Endothelial cell of umbilical vein (primary cell): Measurements from ENCODE around the gene MYOCD. TPM values are rescaled to one million over a fixed set of nuclear protein-coding genes. Genes with fewer than 3 reads are reported as not detected.
A peak's percentile ranks its signal among the peaks of the same experiment; 100 is the strongest.

Experiments
- BruUV-seq: library from RNA; stranded (reverse); fragments of 400-500 nt; replicated peaks from 2 replicates; lab custom pipeline; 2021; lab: Mats Ljungman, UMichigan
- CTCF ChIA-PET: fragments of 300-600, 350-600 bp; sonication (Branson Sonifier 250); formaldehyde crosslinking; loops from one replicate; lab custom pipeline; 2021; ENCODE audit warnings: antibody characterized with exemption, inconsistent platforms; lab: Charles Lee
- POLR2A ChIA-PET: fragments of 300-600, 350-600 bp; sonication (Branson Sonifier 250); formaldehyde crosslinking; loops from one replicate; lab custom pipeline; 2021; ENCODE audit warnings: antibody characterized with exemption, inconsistent platforms; lab: Charles Lee
- DNase-seq: peaks from one replicate; pipeline ENCODE4 v3.0.0-alpha.2; 2011; ENCODE audit warnings: low read depth, low spot score
- FAIRE-seq: peaks from 2 replicates; lab custom pipeline; 2011; peaks lifted over from hg19 to GRCh38; lab: Jason Lieb, UNC
- H2AFZ ChIP-seq: 2 replicates; pipeline ENCODE4 v1.6.0; 2012; ENCODE audit warnings: low read depth, low read length, control low read depth, inconsistent platforms
- H3K27ac ChIP-seq: 2 replicates; pipeline ENCODE4 v1.5.1; 2011; ENCODE audit warnings: low read depth, mild to moderate bottlenecking, control low read depth, low read length, moderate library complexity; ENCODE audit not compliant: insufficient read depth
- H3K27me3 ChIP-seq, 2 experiments: 2 replicates each; pipeline versions ENCODE4 v1.6.0 to v1.6.1; 2011; ENCODE audit warnings: low read length in 2 of 2, mixed read lengths in 1 of 2; ENCODE audit not compliant: control insufficient read depth in 2 of 2, insufficient read depth in 2 of 2
- H3K36me3 ChIP-seq, 2 experiments: 2 replicates in 1 of 2; 3 replicates in 1 of 2; pipeline ENCODE4 v1.5.1; 2011; ENCODE audit warnings: low read length in 2 of 2, mild to moderate bottlenecking in 1 of 2, moderate library complexity in 1 of 2; ENCODE audit not compliant: control insufficient read depth in 2 of 2, insufficient read depth in 2 of 2; ENCODE audit errors: extremely low read depth in 1 of 2
- H3K4me1 ChIP-seq: 3 replicates; pipeline ENCODE4 v1.5.1; 2011; ENCODE audit warnings: mild to moderate bottlenecking, low read length; ENCODE audit not compliant: control insufficient read depth, insufficient read depth; ENCODE audit errors: extremely low read depth
- H3K4me2 ChIP-seq: 2 replicates; pipeline ENCODE4 v1.6.1; 2011; ENCODE audit warnings: low read length, control low read depth, mixed read lengths; ENCODE audit not compliant: insufficient read depth
- H3K4me3 ChIP-seq, 3 experiments: fragments of 200-600 bp in 1 of 3; sonication (generic), shearing (Covaris generic) in 1 of 3; replicated peaks in 1 of 3; 2 replicates each; pipeline ENCODE4 v1.5.1; 2011 to 2016; ENCODE audit warnings: control low read depth in 3 of 3, low read length in 3 of 3, mild to moderate bottlenecking in 2 of 3, inconsistent platforms in 1 of 3, low read depth in 1 of 3, moderate library complexity in 1 of 3; ENCODE audit not compliant: insufficient read depth in 1 of 3
- H3K79me2 ChIP-seq: 2 replicates; pipeline ENCODE4 v1.6.0; 2012; ENCODE audit warnings: low read length, inconsistent platforms; ENCODE audit not compliant: control insufficient read depth, insufficient read depth
- H3K9ac ChIP-seq: replicated peaks from 2 replicates; pipeline ENCODE3; 2011; ENCODE audit warnings: low read length, control low read depth; ENCODE audit not compliant: insufficient read depth; ENCODE audit errors: extremely low read depth
- H3K9me1 ChIP-seq: replicated peaks from 3 replicates; pipeline ENCODE4 v1.6.0; 2011; ENCODE audit warnings: mild to moderate bottlenecking, low read length; ENCODE audit not compliant: control insufficient read depth, insufficient read depth; ENCODE audit errors: extremely low read depth
- H3K9me3 ChIP-seq: replicated peaks from 2 replicates; pipeline ENCODE4 v1.5.1; 2012; ENCODE audit warnings: low read length, inconsistent platforms; ENCODE audit not compliant: control insufficient read depth, insufficient read depth
- H4K20me1 ChIP-seq: replicated peaks from 2 replicates; pipeline ENCODE3; 2011; ENCODE audit warnings: mild to moderate bottlenecking, low read length; ENCODE audit not compliant: control insufficient read depth, insufficient read depth; ENCODE audit errors: extremely low read depth
- EZH2 ChIP-seq: IDR thresholded peaks from 2 replicates; pipeline ENCODE4 v1.6.1; 2012; ENCODE audit warnings: borderline replicate concordance, low read depth, mild to moderate bottlenecking, moderate library complexity, low read length, inconsistent platforms; ENCODE audit not compliant: severe bottlenecking
- FOS ChIP-seq: IDR thresholded peaks from 2 replicates; pipeline ENCODE4 v1.6.1; 2011; ENCODE audit warnings: mild to moderate bottlenecking, low read length, moderate library complexity, borderline replicate concordance; ENCODE audit not compliant: insufficient read depth
- GATA2 ChIP-seq: IDR thresholded peaks from 2 replicates; pipeline ENCODE4 v1.7.0; 2011; ENCODE audit warnings: low read depth, mild to moderate bottlenecking, moderate library complexity, mixed read lengths, low read length; ENCODE audit not compliant: insufficient read length, insufficient read depth
- JUN ChIP-seq: IDR thresholded peaks from 2 replicates; pipeline ENCODE4 v1.6.1; 2011; ENCODE audit warnings: borderline replicate concordance, low read depth; ENCODE audit not compliant: insufficient read length, insufficient read depth
- MYC ChIP-seq: IDR thresholded peaks from one replicate; pipeline ENCODE4 v1.6.1; 2011; ENCODE audit warnings: mild to moderate bottlenecking, low read depth, low read length
- POLR2A ChIP-seq: IDR thresholded peaks from 2 replicates; pipeline ENCODE4 v1.6.1; 2012; ENCODE audit warnings: low read depth, mild to moderate bottlenecking, control low read depth, low read length
- POLR2AphosphoS5 ChIP-seq: IDR thresholded peaks from 2 replicates; pipeline ENCODE4 v1.6.1; 2012; ENCODE audit warnings: low read depth, mild to moderate bottlenecking, control low read depth, low read length, moderate library complexity; ENCODE audit not compliant: insufficient read depth
- dilution Hi-C: fragments of 300-500 bp; cut with MboI; formaldehyde crosslinking; loops from one replicate; pipeline ENCODE4 v1.15.0; 2019; ENCODE audit warnings: low sequenced_read_pairs; ENCODE audit not compliant: extremely low pct_ligation_motif_present
- intact Hi-C: fragments of 100-400 bp; cut with micrococcal nuclease; formaldehyde crosslinking; loops from one replicate; pipeline ENCODE4 v1.10.0; 2022
- polyA plus RNA-seq, 4 experiments: library from polyadenylated mRNA; depleted of rRNA in 3 of 4; stranded (reverse) in 3 of 4; unstranded in 1 of 4; fragments of >200 nt; gene quantifications; 2 replicates each; pipeline versions ENCODE4 v1.2.1 to v1.2.3, GENCODE V29; 2011 to 2012; ENCODE audit warnings: missing spikeins in 1 of 4
- total RNA-seq: library from RNA; stranded (reverse); gene quantifications from 2 replicates; pipeline ENCODE4 v1.2.3, GENCODE V29; 2021
- TF ChIP-seq, protein P1 (sequence below): IDR thresholded peaks from 2 replicates; pipeline ENCODE4 v1.6.1; 2011; ENCODE audit not compliant: insufficient read depth, insufficient read length
- TF ChIP-seq, protein P2 (sequence below), 2 donors: IDR thresholded peaks; 1 replicate in 1 of 2; 2 replicates in 1 of 2; pipeline ENCODE4 v1.5.1; 2011; ENCODE audit warnings: low read length in 2 of 2, mild to moderate bottlenecking in 2 of 2, moderate library complexity in 2 of 2, control low read depth in 1 of 2, inconsistent platforms in 1 of 2, low read depth in 1 of 2; ENCODE audit not compliant: insufficient read depth in 1 of 2; ENCODE audit errors: extremely low read depth in 1 of 2

The MYOCD gene
- total and polyA plus RNA-seq, 2 donors (not counting 3 experiments of a cell fraction or from before 2014, with no cell fraction given) = not detected

DNA sequence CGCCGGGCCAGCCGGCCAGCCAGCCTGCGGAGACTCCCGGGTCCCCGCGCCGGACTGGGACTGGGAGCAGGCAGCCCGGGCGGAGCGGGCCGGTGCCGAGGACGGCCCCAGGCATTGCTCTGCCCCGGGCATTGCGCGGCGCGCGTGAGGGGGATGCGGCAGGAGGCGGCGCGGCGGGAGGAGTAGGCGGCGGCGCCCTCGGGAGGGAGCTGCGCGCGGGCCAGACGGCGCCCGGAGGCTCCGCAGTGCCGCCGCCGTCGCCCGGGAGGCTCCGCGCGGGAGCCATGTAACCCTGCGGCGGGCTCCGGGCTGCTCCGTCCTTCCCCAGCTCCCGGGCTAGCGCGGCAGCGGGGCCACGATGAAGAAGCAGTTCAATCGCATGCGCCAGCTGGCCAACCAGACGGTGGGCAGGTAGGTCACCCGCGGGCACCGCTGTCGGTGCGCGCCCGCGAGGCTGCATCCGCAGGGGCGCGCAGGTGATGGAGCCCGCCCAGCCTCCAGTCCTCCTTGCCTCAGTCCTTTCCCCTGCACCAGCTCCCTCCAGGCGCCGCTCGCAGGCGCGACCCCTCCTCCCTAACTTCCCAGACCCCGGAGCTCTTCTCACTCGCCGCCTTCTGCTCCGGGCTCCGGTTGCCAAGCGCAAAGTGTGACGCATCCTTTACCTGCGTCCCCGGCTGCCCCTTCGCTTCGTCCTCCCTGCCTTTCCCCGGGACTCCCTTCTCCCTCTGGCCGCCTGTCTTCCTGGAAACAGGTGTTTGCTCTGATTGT lies 124.0 kb downstream of the MYOCD start, which contains the start of gene ARHGAP44:
Gene ARHGAP44 (plus strand): TSS at position 18 of the 768 bp plus-strand sequence. CDS start 341 bp downstream, at position 359.
- Histone ChIP-seq H3K9ac (no peak within 1 kb of the TSS), H3K9me1 (no peaks in the 10 kb centered on the region), H3K4me1 (no peaks in the 10 kb centered on the region), H3K4me2 (peak within 1 kb of the TSS; percentile 34), H4K20me1 (no peaks in the 10 kb centered on the region), H3K79me2 (no peaks in the 10 kb centered on the region), H3K27ac (no peak within 1 kb of the TSS), H3K27me3 (peaks cover 0 to 14% of the 10 kb centered on the region in 2 experiments), H2AFZ (peak within 1 kb of the TSS; percentile 67), H3K4me3 (peak within 1 kb of the TSS in 1 of 3 experiments; percentile 45), H3K36me3 (no peaks in the 10 kb centered on the region), H3K9me3 (no peaks in the 10 kb centered on the region)
- TF ChIP-seq EZH2 = peak; percentile 36
- TF ChIP-seq JUN = no peak
- dilution Hi-C loops (no loop called here), intact Hi-C loops (no loop called here)
- BruUV-seq = no TSS peak
- CTCF ChIA-PET = no interaction called here
- FAIRE-seq = peak; percentile 8
- POLR2A ChIA-PET = no interaction called here
- no peak for DNase-seq

DNA sequence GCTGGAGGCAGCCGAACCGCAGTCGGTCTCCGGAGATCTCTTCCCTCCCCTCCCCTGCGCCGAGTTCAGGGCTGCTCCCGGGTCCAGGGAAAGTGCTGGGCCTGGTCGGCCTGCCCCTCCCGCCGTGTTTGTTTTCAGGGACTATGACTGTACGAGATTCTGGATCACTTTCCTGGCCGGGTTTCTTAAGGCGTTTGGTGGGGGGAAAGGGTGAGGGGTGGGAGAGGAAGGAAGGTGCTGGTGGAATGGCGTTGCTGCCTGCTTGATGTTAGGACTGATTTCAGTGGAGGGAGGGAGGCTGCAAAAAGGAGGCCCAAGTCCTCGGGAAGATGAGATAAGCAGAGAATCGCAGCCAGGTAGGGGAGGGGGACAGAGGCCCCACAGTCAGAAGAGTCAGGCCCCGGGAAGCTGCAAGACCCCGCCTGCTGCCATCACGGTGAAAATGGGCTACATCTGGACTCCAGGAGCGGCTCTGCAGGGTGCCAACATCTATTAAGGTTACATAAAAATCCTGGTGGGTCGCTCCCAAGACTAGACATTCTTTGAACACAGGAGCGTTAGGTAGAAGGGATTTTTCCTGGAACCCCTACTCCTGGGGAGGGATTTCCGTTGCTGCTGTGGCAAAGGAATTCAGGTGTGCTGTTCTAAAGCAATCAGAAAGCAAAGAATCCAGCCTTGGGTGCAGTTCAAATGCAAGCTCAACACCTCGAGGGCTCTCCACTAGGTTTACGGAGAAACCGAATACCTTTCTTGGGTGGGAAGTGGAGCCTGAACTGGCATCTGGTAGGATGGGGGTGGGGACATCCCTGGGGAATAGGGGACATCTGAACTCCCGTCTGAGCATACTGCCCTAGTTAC lies 124.8 kb downstream of the MYOCD start:
- DNase-seq (no peak), FAIRE-seq (no peak)
- Histone ChIP-seq H3K9ac (no peak overlapping the region), H3K27ac (no peak overlapping the region), H3K36me3 (no peaks in the 10 kb centered on the region), H3K4me3 (no peak overlapping the region), H2AFZ (peak overlapping the region; percentile 67), H3K27me3 (peaks cover 0 to 14% of the 10 kb centered on the region in 2 experiments), H3K4me2 (no peak overlapping the region), H3K79me2 (no peaks in the 10 kb centered on the region), H4K20me1 (no peaks in the 10 kb centered on the region), H3K9me1 (no peaks in the 10 kb centered on the region), H3K4me1 (no peaks in the 10 kb centered on the region), H3K9me3 (no peaks in the 10 kb centered on the region)
- intact Hi-C loops (no loop called here), dilution Hi-C loops (no loop called here)
- CTCF ChIA-PET = no interaction called here
- POLR2A ChIA-PET = no interaction called here
- no peak for TF ChIP-seq EZH2
- TF ChIP-seq MYC = no peak
- TF ChIP-seq FOS = no peak
- TF ChIP-seq, protein P1, sequence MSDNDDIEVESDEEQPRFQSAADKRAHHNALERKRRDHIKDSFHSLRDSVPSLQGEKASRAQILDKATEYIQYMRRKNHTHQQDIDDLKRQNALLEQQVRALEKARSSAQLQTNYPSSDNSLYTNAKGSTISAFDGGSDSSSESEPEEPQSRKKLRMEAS = no peak
- TF ChIP-seq, protein P2, sequence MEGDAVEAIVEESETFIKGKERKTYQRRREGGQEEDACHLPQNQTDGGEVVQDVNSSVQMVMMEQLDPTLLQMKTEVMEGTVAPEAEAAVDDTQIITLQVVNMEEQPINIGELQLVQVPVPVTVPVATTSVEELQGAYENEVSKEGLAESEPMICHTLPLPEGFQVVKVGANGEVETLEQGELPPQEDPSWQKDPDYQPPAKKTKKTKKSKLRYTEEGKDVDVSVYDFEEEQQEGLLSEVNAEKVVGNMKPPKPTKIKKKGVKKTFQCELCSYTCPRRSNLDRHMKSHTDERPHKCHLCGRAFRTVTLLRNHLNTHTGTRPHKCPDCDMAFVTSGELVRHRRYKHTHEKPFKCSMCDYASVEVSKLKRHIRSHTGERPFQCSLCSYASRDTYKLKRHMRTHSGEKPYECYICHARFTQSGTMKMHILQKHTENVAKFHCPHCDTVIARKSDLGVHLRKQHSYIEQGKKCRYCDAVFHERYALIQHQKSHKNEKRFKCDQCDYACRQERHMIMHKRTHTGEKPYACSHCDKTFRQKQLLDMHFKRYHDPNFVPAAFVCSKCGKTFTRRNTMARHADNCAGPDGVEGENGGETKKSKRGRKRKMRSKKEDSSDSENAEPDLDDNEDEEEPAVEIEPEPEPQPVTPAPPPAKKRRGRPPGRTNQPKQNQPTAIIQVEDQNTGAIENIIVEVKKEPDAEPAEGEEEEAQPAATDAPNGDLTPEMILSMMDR (IDR thresholded peaks at IDR 0.05; ENCODE audit: extremely low read depth in 1 of 2, insufficient read depth in 1 of 2, low read depth in 1 of 2, low read length in 2 of 2) = no peak
- TF ChIP-seq JUN = no peak
- TF ChIP-seq GATA2 = no peak
- TF ChIP-seq POLR2A = no peak
- no peak for TF ChIP-seq POLR2AphosphoS5
- BruUV-seq = no TSS peak
